Fibroblast of skin of left quadriceps (primary cell): ENCODE data around the gene PREPL.
"Not testable (repeated sequence)": the region's sequence is repeated elsewhere in the genome, so short reads cannot be mapped to it uniquely, and the experiment has no call there.

ENCODE experiments used
- DNase-seq, 2 experiments: peaks; one replicate each; pipeline ENCODE4 v3.0.0-alpha.2; 2013; ENCODE audit warnings: low read depth in 2 of 2

PREPL gene

GRCh38 chr2:44361330-44362206, at the start of gene PREPL, which contains the start of gene CAMKMT:
Gene PREPL, minus strand, starts transcription at chr2:44361494. Its CDS starts 15,152 bp downstream, at chr2:44346342.
Gene CAMKMT, plus strand, starts transcription at chr2:44361947.
- DNase-seq: peak; percentile 95

GRCh38 chr2:44398243-44398897, 37.1 kb upstream of the PREPL start:
- DNase-seq: no peak

- DNase-seq: peak; percentile 29 to 30
Observed at GRCh38 chr2:44397447-44398175, 36.3 kb upstream of the PREPL start.

- peak; percentile 10 to 12 for DNase-seq
Observed at GRCh38 chr2:44392338-44392943, 31.1 kb upstream of the PREPL start.

GRCh38 chr2:44389895-44390294, 28.6 kb upstream of the PREPL start:
- DNase-seq: no peak

- no peak for DNase-seq
Observed at GRCh38 chr2:44388877-44389276, 27.6 kb upstream of the PREPL start.

GRCh38 chr2:44385226-44385625, 23.9 kb upstream of the PREPL start:
- DNase-seq: not testable (repeated sequence)

- no peak for DNase-seq
Observed at GRCh38 chr2:44377486-44377885, 16.2 kb upstream of the PREPL start.

- no peak for DNase-seq
Observed at GRCh38 chr2:44372246-44372645, 11.0 kb upstream of the PREPL start.

GRCh38 chr2:44371445-44371844, 10.2 kb upstream of the PREPL start:
- no peak for DNase-seq

- no peak for DNase-seq
Observed at GRCh38 chr2:44369392-44369791, 8.1 kb upstream of the PREPL start.

GRCh38 chr2:44367591-44367990, 6.3 kb upstream of the PREPL start:
- no peak for DNase-seq

GRCh38 chr2:44364604-44365003, 3.3 kb upstream of the PREPL start:
- DNase-seq: no peak

- DNase-seq: no peak
Observed at GRCh38 chr2:44362207-44363015, 1.1 kb upstream of the PREPL start.

- DNase-seq: no peak
Observed at GRCh38 chr2:44360749-44361329, 455 bp downstream of the PREPL start.

- no peak for DNase-seq
Observed at GRCh38 chr2:44358503-44358902, 2.8 kb downstream of the PREPL start.

- DNase-seq: no peak
Observed at GRCh38 chr2:44354761-44355160, 6.5 kb downstream of the PREPL start.

- no peak for DNase-seq
Observed at GRCh38 chr2:44352510-44352909, 8.8 kb downstream of the PREPL start.

- no peak for DNase-seq
Observed at GRCh38 chr2:44351676-44352075, 9.6 kb downstream of the PREPL start.

GRCh38 chr2:44351088-44351487, 10.2 kb downstream of the PREPL start:
- DNase-seq: no peak

GRCh38 chr2:44349506-44349905, 11.8 kb downstream of the PREPL start:
- no peak for DNase-seq
